Endothelial cell of umbilical vein (primary cell): Measurements from ENCODE around the gene FRMD5. TPM values are rescaled to one million over a fixed set of nuclear protein-coding genes. Genes with fewer than 3 reads are reported as not detected.
A peak's percentile ranks its signal among the peaks of the same experiment; 100 is the strongest.

ENCODE experiments used
- BruUV-seq: library from RNA; stranded (reverse); fragments of 400-500 nt; replicated peaks from 2 replicates; lab custom pipeline; 2021; lab: Mats Ljungman, UMichigan
- CTCF ChIA-PET: fragments of 300-600, 350-600 bp; sonication (Branson Sonifier 250); formaldehyde crosslinking; loops from one replicate; lab custom pipeline; 2021; ENCODE audit warnings: antibody characterized with exemption, inconsistent platforms; lab: Charles Lee
- POLR2A ChIA-PET: fragments of 300-600, 350-600 bp; sonication (Branson Sonifier 250); formaldehyde crosslinking; loops from one replicate; lab custom pipeline; 2021; ENCODE audit warnings: antibody characterized with exemption, inconsistent platforms; lab: Charles Lee
- DNase-seq: peaks from one replicate; pipeline ENCODE4 v3.0.0-alpha.2; 2011; ENCODE audit warnings: low read depth, low spot score
- FAIRE-seq: peaks from 2 replicates; lab custom pipeline; 2011; peaks lifted over from hg19 to GRCh38; lab: Jason Lieb, UNC
- H2AFZ ChIP-seq: 2 replicates; pipeline ENCODE4 v1.6.0; 2012; ENCODE audit warnings: low read depth, low read length, control low read depth, inconsistent platforms
- H3K27ac ChIP-seq: 2 replicates; pipeline ENCODE4 v1.5.1; 2011; ENCODE audit warnings: low read depth, mild to moderate bottlenecking, control low read depth, low read length, moderate library complexity; ENCODE audit not compliant: insufficient read depth
- H3K27me3 ChIP-seq, 2 experiments: 2 replicates each; pipeline versions ENCODE4 v1.6.0 to v1.6.1; 2011; ENCODE audit warnings: low read length in 2 of 2, mixed read lengths in 1 of 2; ENCODE audit not compliant: control insufficient read depth in 2 of 2, insufficient read depth in 2 of 2
- H3K36me3 ChIP-seq, 2 experiments: 2 replicates in 1 of 2; 3 replicates in 1 of 2; pipeline ENCODE4 v1.5.1; 2011; ENCODE audit warnings: low read length in 2 of 2, mild to moderate bottlenecking in 1 of 2, moderate library complexity in 1 of 2; ENCODE audit not compliant: control insufficient read depth in 2 of 2, insufficient read depth in 2 of 2; ENCODE audit errors: extremely low read depth in 1 of 2
- H3K4me1 ChIP-seq: 3 replicates; pipeline ENCODE4 v1.5.1; 2011; ENCODE audit warnings: mild to moderate bottlenecking, low read length; ENCODE audit not compliant: control insufficient read depth, insufficient read depth; ENCODE audit errors: extremely low read depth
- H3K4me2 ChIP-seq: 2 replicates; pipeline ENCODE4 v1.6.1; 2011; ENCODE audit warnings: low read length, control low read depth, mixed read lengths; ENCODE audit not compliant: insufficient read depth
- H3K4me3 ChIP-seq, 3 experiments: fragments of 200-600 bp in 1 of 3; sonication (generic), shearing (Covaris generic) in 1 of 3; replicated peaks in 1 of 3; 2 replicates each; pipeline ENCODE4 v1.5.1; 2011 to 2016; ENCODE audit warnings: control low read depth in 3 of 3, low read length in 3 of 3, mild to moderate bottlenecking in 2 of 3, inconsistent platforms in 1 of 3, low read depth in 1 of 3, moderate library complexity in 1 of 3; ENCODE audit not compliant: insufficient read depth in 1 of 3
- H3K79me2 ChIP-seq: 2 replicates; pipeline ENCODE4 v1.6.0; 2012; ENCODE audit warnings: low read length, inconsistent platforms; ENCODE audit not compliant: control insufficient read depth, insufficient read depth
- H3K9ac ChIP-seq: replicated peaks from 2 replicates; pipeline ENCODE3; 2011; ENCODE audit warnings: low read length, control low read depth; ENCODE audit not compliant: insufficient read depth; ENCODE audit errors: extremely low read depth
- H3K9me1 ChIP-seq: replicated peaks from 3 replicates; pipeline ENCODE4 v1.6.0; 2011; ENCODE audit warnings: mild to moderate bottlenecking, low read length; ENCODE audit not compliant: control insufficient read depth, insufficient read depth; ENCODE audit errors: extremely low read depth
- H3K9me3 ChIP-seq: replicated peaks from 2 replicates; pipeline ENCODE4 v1.5.1; 2012; ENCODE audit warnings: low read length, inconsistent platforms; ENCODE audit not compliant: control insufficient read depth, insufficient read depth
- H4K20me1 ChIP-seq: replicated peaks from 2 replicates; pipeline ENCODE3; 2011; ENCODE audit warnings: mild to moderate bottlenecking, low read length; ENCODE audit not compliant: control insufficient read depth, insufficient read depth; ENCODE audit errors: extremely low read depth
- CTCF ChIP-seq, 2 donors: IDR thresholded peaks; 1 replicate in 1 of 2; 2 replicates in 1 of 2; pipeline ENCODE4 v1.5.1; 2011; ENCODE audit warnings: low read length in 2 of 2, mild to moderate bottlenecking in 2 of 2, moderate library complexity in 2 of 2, control low read depth in 1 of 2, inconsistent platforms in 1 of 2, low read depth in 1 of 2; ENCODE audit not compliant: insufficient read depth in 1 of 2; ENCODE audit errors: extremely low read depth in 1 of 2
- FOS ChIP-seq: IDR thresholded peaks from 2 replicates; pipeline ENCODE4 v1.6.1; 2011; ENCODE audit warnings: mild to moderate bottlenecking, low read length, moderate library complexity, borderline replicate concordance; ENCODE audit not compliant: insufficient read depth
- GATA2 ChIP-seq: IDR thresholded peaks from 2 replicates; pipeline ENCODE4 v1.7.0; 2011; ENCODE audit warnings: low read depth, mild to moderate bottlenecking, moderate library complexity, mixed read lengths, low read length; ENCODE audit not compliant: insufficient read length, insufficient read depth
- JUN ChIP-seq: IDR thresholded peaks from 2 replicates; pipeline ENCODE4 v1.6.1; 2011; ENCODE audit warnings: borderline replicate concordance, low read depth; ENCODE audit not compliant: insufficient read length, insufficient read depth
- MAX ChIP-seq: IDR thresholded peaks from 2 replicates; pipeline ENCODE4 v1.6.1; 2011; ENCODE audit not compliant: insufficient read depth, insufficient read length
- MYC ChIP-seq: IDR thresholded peaks from one replicate; pipeline ENCODE4 v1.6.1; 2011; ENCODE audit warnings: mild to moderate bottlenecking, low read depth, low read length
- POLR2A ChIP-seq: IDR thresholded peaks from 2 replicates; pipeline ENCODE4 v1.6.1; 2012; ENCODE audit warnings: low read depth, mild to moderate bottlenecking, control low read depth, low read length
- POLR2AphosphoS5 ChIP-seq: IDR thresholded peaks from 2 replicates; pipeline ENCODE4 v1.6.1; 2012; ENCODE audit warnings: low read depth, mild to moderate bottlenecking, control low read depth, low read length, moderate library complexity; ENCODE audit not compliant: insufficient read depth
- dilution Hi-C: fragments of 300-500 bp; cut with MboI; formaldehyde crosslinking; loops from one replicate; pipeline ENCODE4 v1.15.0; 2019; ENCODE audit warnings: low sequenced_read_pairs; ENCODE audit not compliant: extremely low pct_ligation_motif_present
- intact Hi-C: fragments of 100-400 bp; cut with micrococcal nuclease; formaldehyde crosslinking; loops from one replicate; pipeline ENCODE4 v1.10.0; 2022
- polyA plus RNA-seq, 4 experiments: library from polyadenylated mRNA; depleted of rRNA in 3 of 4; stranded (reverse) in 3 of 4; unstranded in 1 of 4; fragments of >200 nt; gene quantifications; 2 replicates each; pipeline versions ENCODE4 v1.2.1 to v1.2.3, GENCODE V29; 2011 to 2012; ENCODE audit warnings: missing spikeins in 1 of 4
- total RNA-seq: library from RNA; stranded (reverse); gene quantifications from 2 replicates; pipeline ENCODE4 v1.2.3, GENCODE V29; 2021

FRMD5 gene
- total and polyA plus RNA-seq, 2 donors (not counting 3 experiments of a cell fraction or from before 2014, with no cell fraction given): 16.7 to 20.2 TPM

GRCh38 chr15:44066211-44066827, 128.8 kb downstream of the FRMD5 start:
- H3K79me2 ChIP-seq: no peaks in the 10 kb centered on the region
- TF ChIP-seq CTCF (IDR thresholded peaks at IDR 0.05; ENCODE audit: extremely low read depth in 1 of 2, insufficient read depth in 1 of 2, low read depth in 1 of 2, low read length in 2 of 2): peak; percentile 60 to 74
- no peak for TF ChIP-seq JUN
- no peak for TF ChIP-seq POLR2A
- TF ChIP-seq MYC: no peak
- DNase-seq: peak; percentile 87
- dilution Hi-C loops: no loop called here
- no peak overlapping the region for H3K4me3 ChIP-seq
- no peaks in the 10 kb centered on the region for H3K9me1 ChIP-seq
- no peaks in the 10 kb centered on the region for H4K20me1 ChIP-seq
- no peaks in the 10 kb centered on the region for H3K9me3 ChIP-seq
- ChIA-PET POLR2A (no interaction called here), CTCF (interaction anchor here (0.6 to 3.9 kb wide), 53 partner anchors 8 to 435 kb away, joined by 3 to 75 read pairs (median 4); partner anchors contain the start of gene FRMD5)
- no peaks in the 10 kb centered on the region for H3K27me3 ChIP-seq
- H3K27ac ChIP-seq: peak overlapping the region; percentile 2
- intact Hi-C loops: loop anchor here (1.0 to 2.0 kb wide), 4 partner anchors 38 to 163 kb away; no protein-coding TSS in a partner anchor
- no peaks in the 10 kb centered on the region for H3K4me1 ChIP-seq
- no peak overlapping the region for H3K9ac ChIP-seq
- peak overlapping the region; percentile 5 for H3K4me2 ChIP-seq
- BruUV-seq: no TSS peak
- FAIRE-seq: peak; percentile 56
- no peaks in the 10 kb centered on the region for H3K36me3 ChIP-seq
- no peak overlapping the region for H2AFZ ChIP-seq

- H3K36me3 ChIP-seq: no peaks in the 10 kb centered on the region
- H3K9ac ChIP-seq: no peak overlapping the region
- ChIA-PET CTCF (interaction anchor here (1.3 to 3.9 kb wide), 5 partner anchors 10 to 131 kb away, joined by 3 to 75 read pairs (median 8); no protein-coding TSS in a partner anchor), POLR2A (no interaction called here)
- no peak overlapping the region for H3K4me2 ChIP-seq
- BruUV-seq: no TSS peak
- no peaks in the 10 kb centered on the region for H3K79me2 ChIP-seq
- FAIRE-seq (no peak), DNase-seq (no peak)
- no peak overlapping the region for H3K27ac ChIP-seq
- no peaks in the 10 kb centered on the region for H3K4me1 ChIP-seq
- no peak for TF ChIP-seq GATA2
- TF ChIP-seq MAX: no peak
- TF ChIP-seq FOS: no peak
- TF ChIP-seq POLR2AphosphoS5: no peak
- no peaks in the 10 kb centered on the region for H3K27me3 ChIP-seq
- H3K9me1 ChIP-seq: no peaks in the 10 kb centered on the region
- dilution Hi-C loops: no loop called here
- no peaks in the 10 kb centered on the region for H4K20me1 ChIP-seq
- H3K9me3 ChIP-seq: no peaks in the 10 kb centered on the region
- no peak overlapping the region for H3K4me3 ChIP-seq
- intact Hi-C loops: no loop called here
- no peak overlapping the region for H2AFZ ChIP-seq
Observed at GRCh38 chr15:44064706-44065105, 130.4 kb downstream of the FRMD5 start.
